Measurements from ENCODE around the gene PRKAG2.

DNA sequence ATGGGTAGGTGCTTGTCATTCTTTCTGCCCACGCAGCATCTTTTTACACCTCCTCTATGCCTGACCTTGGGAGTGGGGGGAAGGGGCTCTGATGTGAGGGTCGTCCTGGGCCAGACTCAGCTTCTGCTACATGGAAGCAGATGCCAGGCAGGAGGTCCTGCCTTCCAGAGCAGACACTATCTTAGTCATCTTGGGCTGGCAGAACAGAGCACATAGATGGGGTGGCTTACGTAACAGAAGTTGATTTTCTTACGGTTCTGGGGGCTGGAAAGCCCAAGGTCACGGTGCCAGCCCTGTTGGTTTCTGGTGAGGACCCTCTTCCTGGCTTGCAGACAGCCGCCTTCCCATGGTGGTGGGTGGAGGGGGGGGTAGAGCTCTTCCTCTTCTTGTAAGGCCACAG, 159.0 kb downstream of the PRKAG2 start:
- TF ChIP-seq, protein P1, sequence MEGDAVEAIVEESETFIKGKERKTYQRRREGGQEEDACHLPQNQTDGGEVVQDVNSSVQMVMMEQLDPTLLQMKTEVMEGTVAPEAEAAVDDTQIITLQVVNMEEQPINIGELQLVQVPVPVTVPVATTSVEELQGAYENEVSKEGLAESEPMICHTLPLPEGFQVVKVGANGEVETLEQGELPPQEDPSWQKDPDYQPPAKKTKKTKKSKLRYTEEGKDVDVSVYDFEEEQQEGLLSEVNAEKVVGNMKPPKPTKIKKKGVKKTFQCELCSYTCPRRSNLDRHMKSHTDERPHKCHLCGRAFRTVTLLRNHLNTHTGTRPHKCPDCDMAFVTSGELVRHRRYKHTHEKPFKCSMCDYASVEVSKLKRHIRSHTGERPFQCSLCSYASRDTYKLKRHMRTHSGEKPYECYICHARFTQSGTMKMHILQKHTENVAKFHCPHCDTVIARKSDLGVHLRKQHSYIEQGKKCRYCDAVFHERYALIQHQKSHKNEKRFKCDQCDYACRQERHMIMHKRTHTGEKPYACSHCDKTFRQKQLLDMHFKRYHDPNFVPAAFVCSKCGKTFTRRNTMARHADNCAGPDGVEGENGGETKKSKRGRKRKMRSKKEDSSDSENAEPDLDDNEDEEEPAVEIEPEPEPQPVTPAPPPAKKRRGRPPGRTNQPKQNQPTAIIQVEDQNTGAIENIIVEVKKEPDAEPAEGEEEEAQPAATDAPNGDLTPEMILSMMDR (IDR thresholded peaks at IDR 0.05), result no peak
- TF ChIP-seq EP300 (IDR thresholded peaks at IDR 0.05), result no peak
